Measurements from ENCODE around the gene WDR37.
"Not testable (repeated sequence)": the region's sequence is repeated elsewhere in the genome, so short reads cannot be mapped to it uniquely, and the experiment has no call there.

Gene WDR37

DNA sequence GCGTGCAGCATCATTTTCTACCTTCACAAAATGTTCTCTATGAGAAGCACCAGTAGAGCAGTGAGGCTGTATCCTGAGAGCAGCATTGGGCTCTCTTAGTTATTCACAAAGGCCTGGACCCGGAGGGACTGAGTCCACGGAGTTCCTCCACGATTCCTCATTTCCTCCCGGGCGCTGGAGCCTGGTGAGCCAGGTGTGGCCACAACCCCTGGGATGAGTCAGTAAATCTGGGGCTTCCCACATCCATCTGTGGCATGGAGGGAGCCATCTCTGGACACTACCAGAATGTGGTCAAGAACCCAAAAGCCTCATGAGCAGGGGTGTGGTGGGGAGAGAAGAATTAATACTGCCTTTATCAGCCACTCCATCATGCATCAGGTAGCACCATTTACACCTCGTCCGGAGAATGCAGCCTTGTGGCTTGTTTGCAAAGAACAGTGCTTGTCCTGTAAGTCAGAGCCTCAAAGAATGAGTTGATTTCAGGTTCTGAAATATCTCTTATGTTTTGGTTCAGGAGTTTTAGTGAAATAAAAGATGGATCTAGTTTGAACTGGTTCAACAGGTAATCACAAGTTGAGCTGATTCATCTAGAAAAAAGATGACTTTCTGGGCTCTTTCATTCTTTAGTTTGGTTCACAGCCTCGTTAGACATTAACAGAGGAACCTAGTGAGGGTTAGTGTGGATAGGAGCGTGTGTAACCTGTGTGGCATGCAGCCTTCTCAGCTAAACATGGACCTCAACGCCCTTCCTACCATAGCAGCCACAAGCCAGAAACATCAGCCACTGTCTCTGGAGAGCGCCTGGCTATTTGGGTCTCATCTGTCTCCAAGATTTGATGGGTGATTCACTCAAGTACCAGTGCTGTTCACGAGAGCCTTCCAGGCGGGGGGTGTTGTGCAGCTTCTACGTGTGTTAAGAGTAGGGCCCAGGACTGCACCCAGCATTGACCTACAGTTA is 95.2 kb downstream of the WDR37 start:
- H3K4me3 ChIP-seq (ENCODE audit: low read length): no peak overlapping the region
- H2AFZ ChIP-seq (ENCODE audit: low read depth, low read length): no peak overlapping the region
- H3K27me3 ChIP-seq (ENCODE audit: insufficient read depth, low read length): peaks cover 5% of the 10 kb centered on the region
- H3K9me3 ChIP-seq (ENCODE audit: low read length): peaks cover 2% of the 10 kb centered on the region
- no peaks in the 10 kb centered on the region for H3K4me1 ChIP-seq (ENCODE audit: insufficient read depth, low read length)
- no peaks in the 10 kb centered on the region for H3K36me3 ChIP-seq (ENCODE audit: insufficient read depth, low read length)

DNA sequence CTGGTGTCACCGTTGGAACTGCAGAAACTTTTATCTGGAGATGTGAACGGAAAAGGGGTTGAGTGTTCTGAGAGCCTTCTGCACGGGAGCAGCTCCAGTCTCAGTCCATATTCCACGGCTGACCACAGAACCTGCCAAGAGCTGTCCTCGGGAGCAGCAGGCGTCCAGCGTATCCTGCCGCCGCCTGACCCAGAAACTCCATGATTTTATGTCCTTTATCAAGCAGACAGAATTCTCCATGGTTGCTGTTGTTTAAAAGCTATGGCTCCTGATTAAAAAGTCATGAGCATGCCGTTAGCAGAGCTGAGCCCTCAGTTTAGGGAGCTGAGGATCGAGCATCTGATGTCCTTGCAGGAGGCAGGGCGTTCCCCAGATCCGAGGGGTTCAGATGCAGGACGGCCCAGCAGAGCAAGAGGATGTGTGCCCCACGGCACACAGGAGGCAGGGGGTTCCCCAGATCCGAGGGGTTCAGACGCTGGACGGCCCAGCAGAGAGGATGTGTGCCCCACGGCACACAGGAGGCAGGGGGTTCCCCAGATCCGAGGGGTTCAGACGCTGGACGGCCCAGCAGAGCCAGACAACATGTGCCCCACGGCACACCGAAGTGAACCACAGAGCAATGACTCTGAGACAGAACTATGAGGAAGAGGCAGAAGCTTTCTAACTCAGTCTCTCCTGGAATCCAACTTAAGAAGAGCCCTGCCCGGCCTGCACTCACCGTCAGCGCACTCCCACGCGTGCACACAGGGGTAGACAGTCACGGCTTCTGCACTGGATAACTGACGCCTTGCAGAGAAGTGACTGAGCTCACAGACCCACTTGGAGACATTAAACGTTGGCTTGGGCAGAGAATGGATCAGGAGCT is 96.4 kb downstream of the WDR37 start:
- no peak overlapping the region for H3K4me3 ChIP-seq (ENCODE audit: low read length)
- H3K27me3 ChIP-seq (ENCODE audit: insufficient read depth, low read length): peaks cover 5% of the 10 kb centered on the region
- H3K36me3 ChIP-seq (ENCODE audit: insufficient read depth, low read length): no peaks in the 10 kb centered on the region
- no peak overlapping the region for H2AFZ ChIP-seq (ENCODE audit: low read depth, low read length)
- H3K4me1 ChIP-seq (ENCODE audit: insufficient read depth, low read length): no peaks in the 10 kb centered on the region
- no peaks in the 10 kb centered on the region for H3K9me3 ChIP-seq (ENCODE audit: low read length)

DNA sequence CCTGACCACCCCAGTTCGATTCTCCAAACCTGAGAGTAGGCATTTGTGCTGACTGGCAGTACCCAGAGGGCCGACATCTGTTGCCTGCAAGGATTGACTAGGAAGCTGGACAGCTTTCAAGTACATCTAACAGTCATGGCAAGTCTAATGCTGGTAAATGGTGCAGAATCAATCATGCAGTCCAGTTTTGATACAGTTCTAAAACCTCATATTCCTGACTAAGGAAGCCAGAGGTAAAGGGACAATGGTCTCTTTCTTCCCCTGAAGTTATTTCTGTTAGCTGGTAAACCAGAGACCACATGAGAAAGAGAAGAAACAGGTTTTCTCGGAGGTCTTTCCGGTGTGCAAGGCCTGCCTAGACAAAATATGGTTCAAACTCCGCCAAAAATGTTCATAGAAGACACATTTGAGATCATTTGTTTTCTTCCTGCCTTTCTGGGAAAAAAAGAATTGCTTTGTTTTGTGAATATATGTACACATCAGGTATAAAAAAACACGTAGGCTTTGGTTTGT is 97.1 kb downstream of the WDR37 start:
- Histone ChIP-seq H3K4me3 (ENCODE audit: low read length) (no peak overlapping the region), H3K27me3 (ENCODE audit: insufficient read depth, low read length) (peaks cover 5% of the 10 kb centered on the region), H2AFZ (ENCODE audit: low read depth, low read length) (no peak overlapping the region), H3K9me3 (ENCODE audit: low read length) (no peaks in the 10 kb centered on the region), H3K36me3 (ENCODE audit: insufficient read depth, low read length) (no peaks in the 10 kb centered on the region), H3K4me1 (ENCODE audit: insufficient read depth, low read length) (no peaks in the 10 kb centered on the region)

DNA sequence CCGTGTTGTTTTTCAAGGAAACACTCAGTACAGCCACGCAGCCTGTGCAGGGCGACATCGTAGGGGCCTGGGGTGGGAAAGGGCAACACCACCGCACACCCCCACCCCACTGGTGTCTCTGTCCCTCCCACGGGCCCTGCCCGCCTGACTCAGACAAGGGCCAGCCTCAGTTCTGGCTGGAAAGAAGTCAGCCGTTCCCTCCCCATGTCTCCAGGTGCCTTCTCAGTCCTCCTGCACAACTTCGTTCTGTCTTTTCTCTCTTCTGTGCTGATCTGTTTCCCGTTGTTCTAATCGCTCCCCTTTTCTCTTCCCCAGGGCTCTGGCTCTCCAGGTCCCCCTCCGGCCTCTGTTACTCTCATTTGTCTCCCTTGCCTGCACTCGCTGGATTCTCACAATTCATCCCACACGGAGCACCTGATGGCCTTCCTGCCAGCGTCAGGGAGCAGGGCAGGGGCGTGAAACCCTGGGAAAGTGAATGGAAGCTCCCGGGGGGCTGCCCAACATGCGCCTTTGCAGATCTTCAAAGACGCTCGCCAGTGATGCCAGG is 97.7 kb downstream of the WDR37 start:
- no peaks in the 10 kb centered on the region for H3K4me1 ChIP-seq (ENCODE audit: insufficient read depth, low read length)
- no peaks in the 10 kb centered on the region for H3K9me3 ChIP-seq (ENCODE audit: low read length)
- no peak overlapping the region for H3K4me3 ChIP-seq (ENCODE audit: low read length)
- H2AFZ ChIP-seq (ENCODE audit: low read depth, low read length): no peak overlapping the region
- H3K36me3 ChIP-seq (ENCODE audit: insufficient read depth, low read length): no peaks in the 10 kb centered on the region
- H3K27me3 ChIP-seq (ENCODE audit: insufficient read depth, low read length): peaks cover 5% of the 10 kb centered on the region

DNA sequence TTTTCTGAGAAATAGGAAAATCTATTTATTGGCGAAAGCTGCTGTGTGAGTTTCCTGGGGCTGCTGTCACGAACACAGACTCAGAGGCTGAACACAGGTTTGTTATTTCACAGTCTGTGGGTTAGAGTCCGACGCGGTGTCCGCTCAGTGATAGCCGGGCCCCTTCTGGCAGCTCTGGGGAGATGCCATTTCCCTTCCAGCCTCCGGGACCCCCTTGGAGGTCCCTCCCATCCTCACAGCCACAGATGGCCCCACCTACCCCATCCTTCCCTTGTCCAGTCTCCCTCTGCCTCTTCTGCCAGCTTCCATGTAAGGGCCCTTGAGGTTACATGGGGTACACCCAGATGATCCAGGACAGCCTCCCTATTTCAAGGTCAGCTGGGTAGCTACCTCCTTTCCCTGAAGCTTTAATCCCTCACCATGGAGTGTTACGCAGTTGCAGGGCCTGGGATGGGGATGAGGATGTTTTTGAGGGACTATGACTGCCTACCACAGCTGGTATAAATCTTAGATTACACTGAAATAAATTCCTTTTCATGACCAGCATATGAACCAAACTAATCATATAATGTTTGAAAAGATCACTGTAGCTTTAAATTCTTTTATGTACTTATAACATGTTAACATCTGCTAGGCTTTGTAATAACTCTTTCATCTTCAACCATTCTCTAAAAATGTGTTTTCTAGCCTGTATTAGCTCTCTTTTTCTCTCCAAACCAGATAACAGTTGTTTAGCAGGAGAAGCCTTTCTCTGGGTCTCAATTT is 98.5 kb downstream of the WDR37 start:
- H2AFZ ChIP-seq (ENCODE audit: low read depth, low read length): no peak overlapping the region
- no peaks in the 10 kb centered on the region for H3K36me3 ChIP-seq (ENCODE audit: insufficient read depth, low read length)
- H3K4me1 ChIP-seq (ENCODE audit: insufficient read depth, low read length): no peaks in the 10 kb centered on the region
- peaks cover 5% of the 10 kb centered on the region for H3K27me3 ChIP-seq (ENCODE audit: insufficient read depth, low read length)
- H3K4me3 ChIP-seq (ENCODE audit: low read length): no peak overlapping the region
- no peaks in the 10 kb centered on the region for H3K9me3 ChIP-seq (ENCODE audit: low read length)

DNA sequence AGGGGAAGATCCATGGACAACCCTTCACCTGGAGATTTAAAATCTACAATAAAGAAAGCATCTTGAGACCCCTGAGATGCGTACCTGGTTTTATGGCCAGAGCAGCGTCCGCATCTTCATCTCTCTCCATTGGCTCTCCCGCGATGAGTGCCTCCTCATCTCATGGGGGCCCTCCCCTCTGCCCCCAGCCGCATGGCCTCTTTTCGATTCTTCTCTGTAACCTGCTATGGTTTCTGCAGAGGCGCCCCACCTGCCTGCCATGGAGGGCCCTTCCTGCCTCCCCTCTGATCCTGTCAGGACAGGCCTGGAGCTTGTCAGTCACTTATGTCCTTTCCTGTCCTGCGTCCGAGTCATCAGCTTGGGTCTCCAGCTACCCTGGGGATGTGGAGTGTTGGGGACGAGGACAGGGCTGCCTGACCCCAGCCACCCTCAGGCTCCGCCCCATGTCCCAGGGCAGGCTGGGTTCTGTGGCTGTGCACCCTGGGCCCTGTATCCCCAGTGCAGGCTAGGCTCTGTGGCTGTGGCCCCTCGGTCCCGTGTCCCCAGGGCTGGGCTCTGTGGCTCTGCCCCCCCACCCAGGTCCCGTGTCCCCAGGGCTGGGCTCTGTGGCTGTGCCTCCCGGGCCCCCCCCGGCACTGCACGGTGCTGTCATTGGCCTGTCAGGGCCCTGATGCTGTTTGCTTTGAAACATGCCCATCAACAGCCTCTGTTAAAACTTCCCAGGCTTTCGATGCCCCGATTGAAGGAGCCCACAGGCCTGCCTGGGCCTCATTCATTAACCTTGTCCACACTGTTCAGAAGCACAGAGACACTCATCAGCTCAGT is 99.8 kb downstream of the WDR37 start:
- Histone ChIP-seq H2AFZ (ENCODE audit: low read depth, low read length) (no peak overlapping the region), H3K9me3 (ENCODE audit: low read length) (no peaks in the 10 kb centered on the region), H3K4me1 (ENCODE audit: insufficient read depth, low read length) (no peaks in the 10 kb centered on the region), H3K36me3 (ENCODE audit: insufficient read depth, low read length) (no peaks in the 10 kb centered on the region), H3K27me3 (ENCODE audit: insufficient read depth, low read length) (peaks cover 5% of the 10 kb centered on the region), H3K4me3 (ENCODE audit: low read length) (no peak overlapping the region)

DNA sequence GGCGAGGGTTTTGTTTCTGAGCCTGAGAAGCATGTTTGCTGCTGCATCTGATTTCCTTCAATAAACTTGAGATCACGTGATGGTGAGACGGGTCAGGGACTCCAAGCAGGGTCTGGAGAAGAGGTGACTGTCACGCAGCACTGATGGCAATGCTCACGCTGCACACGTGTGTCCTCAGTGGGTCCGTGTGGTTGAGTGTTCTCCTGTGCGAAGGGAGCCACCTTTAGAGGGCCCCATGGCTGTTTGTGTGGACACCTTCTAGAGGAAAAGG is 100.4 kb downstream of the WDR37 start:
- no peaks in the 10 kb centered on the region for H3K4me1 ChIP-seq (ENCODE audit: insufficient read depth, low read length)
- H3K4me3 ChIP-seq (ENCODE audit: low read length): no peak overlapping the region
- H3K36me3 ChIP-seq (ENCODE audit: insufficient read depth, low read length): no peaks in the 10 kb centered on the region
- no peaks in the 10 kb centered on the region for H3K9me3 ChIP-seq (ENCODE audit: low read length)
- no peak overlapping the region for H2AFZ ChIP-seq (ENCODE audit: low read depth, low read length)
- peaks cover 5% of the 10 kb centered on the region for H3K27me3 ChIP-seq (ENCODE audit: insufficient read depth, low read length)

DNA sequence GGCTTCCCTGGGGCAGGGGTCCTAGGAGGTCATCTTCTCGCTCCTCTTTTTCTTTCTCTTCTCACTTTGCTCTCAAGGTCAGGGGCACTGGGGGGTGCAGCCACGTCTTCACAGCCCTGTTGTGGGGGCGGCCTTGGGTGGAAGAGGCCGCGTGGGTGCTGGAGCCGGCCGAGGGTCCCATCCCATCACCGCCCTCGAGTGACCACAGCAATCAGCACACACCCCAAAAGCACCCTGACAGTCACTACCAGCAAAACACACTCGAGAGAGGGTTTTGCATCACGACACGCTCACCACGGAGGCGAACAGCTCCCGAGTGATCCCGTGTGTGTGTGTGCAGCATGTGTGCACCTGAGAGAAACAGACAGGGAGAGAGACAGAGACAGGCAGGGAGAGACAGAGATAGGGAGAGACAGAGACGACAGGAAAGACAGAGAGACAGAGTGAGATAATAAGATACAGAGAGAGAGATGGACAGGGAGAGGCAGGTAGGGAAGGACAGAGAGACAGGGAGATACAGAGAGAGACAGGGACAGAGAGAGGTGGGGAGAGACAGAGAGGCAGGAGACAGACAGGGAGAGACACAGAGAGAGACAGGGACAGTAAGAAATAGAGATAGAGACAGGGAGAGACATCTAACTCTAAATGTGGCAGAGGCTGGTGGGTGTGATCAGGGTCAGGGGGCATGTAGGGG is 100.9 kb downstream of the WDR37 start:
- Histone ChIP-seq H3K4me1 (ENCODE audit: insufficient read depth, low read length) (no peaks in the 10 kb centered on the region), H3K9me3 (ENCODE audit: low read length) (no peaks in the 10 kb centered on the region), H3K4me3 (ENCODE audit: low read length) (no peak overlapping the region), H3K27me3 (ENCODE audit: insufficient read depth, low read length) (peaks cover 5% of the 10 kb centered on the region), H3K36me3 (ENCODE audit: insufficient read depth, low read length) (no peaks in the 10 kb centered on the region), H2AFZ (ENCODE audit: low read depth, low read length) (no peak overlapping the region)

DNA sequence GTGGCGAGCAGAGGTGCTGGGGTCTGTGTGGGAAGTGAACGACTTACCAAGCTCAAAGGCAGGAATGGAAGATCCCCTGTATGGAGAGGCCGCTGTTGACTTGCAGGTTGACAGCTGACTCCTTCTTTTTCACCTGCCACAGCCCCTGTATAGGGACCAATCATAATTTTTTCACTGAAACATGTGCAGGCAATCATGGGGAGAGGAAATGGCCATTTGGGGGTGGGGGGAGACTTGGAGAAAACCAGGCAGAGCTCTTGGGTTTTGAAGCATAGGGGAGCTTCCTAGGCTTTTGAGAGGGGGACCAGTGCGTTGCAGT is 101.4 kb downstream of the WDR37 start:
- H2AFZ ChIP-seq (ENCODE audit: low read depth, low read length): no peak overlapping the region

DNA sequence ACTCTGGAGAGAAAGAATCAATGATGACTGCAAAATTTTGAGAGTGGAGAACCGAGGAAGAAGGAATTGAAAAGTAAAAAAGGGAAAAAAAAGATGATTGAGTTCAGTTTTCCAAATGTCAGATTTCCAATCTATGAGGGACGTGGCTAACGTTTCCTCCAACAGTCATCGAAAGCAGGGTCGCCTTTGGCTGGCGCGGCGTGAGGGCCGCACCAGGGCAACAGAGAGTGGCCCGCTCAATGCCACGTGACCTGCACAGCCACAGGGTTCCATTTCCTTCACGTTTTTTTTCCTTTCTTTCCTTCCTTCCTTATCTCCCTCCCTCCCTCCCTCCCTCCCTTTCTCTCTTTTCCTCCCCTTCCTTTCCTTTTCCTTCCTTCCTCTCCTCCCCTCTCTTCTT is 101.9 kb downstream of the WDR37 start:
- H3K4me3 ChIP-seq (ENCODE audit: low read length): no peak overlapping the region
- H3K4me1 ChIP-seq (ENCODE audit: insufficient read depth, low read length): no peaks in the 10 kb centered on the region
- H3K27me3 ChIP-seq (ENCODE audit: insufficient read depth, low read length): peaks cover 5% of the 10 kb centered on the region
- H3K9me3 ChIP-seq (ENCODE audit: low read length): no peaks in the 10 kb centered on the region
- H3K36me3 ChIP-seq (ENCODE audit: insufficient read depth, low read length): no peaks in the 10 kb centered on the region
- H2AFZ ChIP-seq (ENCODE audit: low read depth, low read length): no peak overlapping the region

More for the DNA sequence above, 101.4 kb downstream of the WDR37 start:
- peaks cover 5% of the 10 kb centered on the region for H3K27me3 ChIP-seq (ENCODE audit: insufficient read depth, low read length)
- H3K36me3 ChIP-seq (ENCODE audit: insufficient read depth, low read length): no peaks in the 10 kb centered on the region
- no peaks in the 10 kb centered on the region for H3K4me1 ChIP-seq (ENCODE audit: insufficient read depth, low read length)
- H3K9me3 ChIP-seq (ENCODE audit: low read length): no peaks in the 10 kb centered on the region
- H3K4me3 ChIP-seq (ENCODE audit: low read length): no peak overlapping the region

DNA sequence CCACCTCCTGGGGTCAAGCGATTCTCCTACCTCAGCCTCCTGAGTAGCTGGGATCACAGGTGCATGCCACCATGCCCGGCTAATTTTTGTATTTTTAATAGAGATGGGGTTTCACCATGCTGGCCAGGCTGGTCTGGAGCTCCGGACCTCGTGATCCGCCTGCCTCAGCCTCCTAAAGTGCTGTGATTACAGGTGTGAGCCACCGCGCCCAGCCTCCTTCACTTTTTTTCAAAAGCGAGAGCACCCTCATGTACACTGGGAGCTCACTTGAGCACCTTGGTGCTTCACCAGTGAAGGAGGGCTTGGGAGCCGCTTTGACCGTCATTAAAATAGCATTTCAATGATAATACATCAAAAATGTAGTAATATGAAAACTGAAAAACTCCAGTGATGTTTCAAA is 102.4 kb downstream of the WDR37 start:
- not testable (repeated sequence) for H2AFZ ChIP-seq (ENCODE audit: low read depth, low read length); H3K27me3 ChIP-seq (ENCODE audit: insufficient read depth, low read length); H3K4me1 ChIP-seq (ENCODE audit: insufficient read depth, low read length); H3K4me3 ChIP-seq (ENCODE audit: low read length); H3K36me3 ChIP-seq (ENCODE audit: insufficient read depth, low read length); H3K9me3 ChIP-seq (ENCODE audit: low read length)

All from neuron (in vitro differentiated cells).